Glutamatergic neuron (in vitro differentiated cells): ENCODE data around the gene ACADVL. TPM values are rescaled to one million over a fixed set of nuclear protein-coding genes. Genes with fewer than 3 reads are reported as not detected.
A peak's percentile ranks its signal among the peaks of the same experiment; 100 is the strongest.

Experiments used
- DNase-seq: peaks from one replicate; pipeline ENCODE4 v3.0.0; 2022
- H3K27ac Mint-ChIP-seq: one replicate; pipeline ENCODE4 v1.8.0; 2020; ENCODE audit warnings: mild to moderate bottlenecking, mixed read lengths, inconsistent platforms; ENCODE audit not compliant: unreplicated experiment
- H3K27me3 Mint-ChIP-seq: one replicate; pipeline ENCODE4 v1.8.0; 2020; ENCODE audit warnings: mild to moderate bottlenecking, moderate library complexity, mixed read lengths, inconsistent platforms; ENCODE audit not compliant: unreplicated experiment
- H3K36me3 Mint-ChIP-seq: one replicate; pipeline ENCODE4 v1.8.0; 2020; ENCODE audit warnings: mild to moderate bottlenecking, mixed read lengths, inconsistent platforms; ENCODE audit not compliant: unreplicated experiment
- H3K4me1 Mint-ChIP-seq: one replicate; pipeline ENCODE4 v1.8.0; 2020; ENCODE audit warnings: mild to moderate bottlenecking, low read depth, mixed read lengths, inconsistent platforms; ENCODE audit not compliant: unreplicated experiment
- H3K4me3 Mint-ChIP-seq: one replicate; pipeline ENCODE4 v1.8.0; 2020; ENCODE audit warnings: mild to moderate bottlenecking, mixed read lengths, inconsistent platforms; ENCODE audit not compliant: unreplicated experiment
- H3K9me3 Mint-ChIP-seq: one replicate; pipeline ENCODE4 v1.8.0; 2020; ENCODE audit warnings: mild to moderate bottlenecking, moderate library complexity, mixed read lengths, inconsistent platforms; ENCODE audit not compliant: unreplicated experiment
- microRNA-seq: library from miRNA; unstranded; fragments of <30 nt; microRNA quantifications from one replicate; pipeline ENCODE4, GENCODE V29; 2020; ENCODE audit not compliant: unreplicated experiment
- total RNA-seq: library from RNA; stranded (reverse); fragmentation: NEBNext Ultra II Directional; extraction: Animal tissue kit (Norgen Biotek cat#: 25700); gene quantifications from one replicate; pipeline ENCODE4 v1.2.1, GENCODE V29; 2021; ENCODE audit not compliant: unreplicated experiment
- TF ChIP-seq, protein P1 (sequence below): fragments of 200-600 bp; sonication (generic); IDR thresholded peaks from one replicate; pipeline ENCODE4 v1.5.0; 2021; ENCODE audit not compliant: partially characterized antibody, unreplicated experiment

The ACADVL gene
- total RNA-seq, 1 donor from 2014 or later: 375 TPM

DNA sequence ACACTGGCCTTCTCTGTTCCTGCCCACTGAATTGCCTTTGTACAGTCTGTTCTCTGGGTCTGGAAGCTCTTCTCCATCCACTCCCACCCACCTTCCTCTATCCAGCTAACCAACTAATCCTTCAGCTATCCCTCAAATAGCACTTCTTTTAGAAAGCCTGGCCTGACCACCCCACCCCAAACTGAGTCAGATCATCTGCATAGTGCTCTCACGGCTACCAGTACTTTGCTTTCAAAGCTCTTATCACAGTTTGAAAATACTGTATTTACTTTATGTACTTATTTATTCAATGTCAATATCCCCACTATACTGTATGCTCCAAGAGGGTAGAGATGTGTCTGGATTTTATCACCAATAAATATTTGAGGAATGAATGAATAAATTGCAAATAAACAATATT, 47.0 kb downstream of the ACADVL start:
- Mint-ChIP-seq H3K4me1 (peaks cover 5% of the 10 kb centered on the region), H3K27ac (no peak overlapping the region), H3K9me3 (peaks cover 5% of the 10 kb centered on the region), H3K27me3 (peaks cover 21% of the 10 kb centered on the region), H3K36me3 (peaks cover 4% of the 10 kb centered on the region), H3K4me3 (no peak overlapping the region)
- TF ChIP-seq, protein P1, sequence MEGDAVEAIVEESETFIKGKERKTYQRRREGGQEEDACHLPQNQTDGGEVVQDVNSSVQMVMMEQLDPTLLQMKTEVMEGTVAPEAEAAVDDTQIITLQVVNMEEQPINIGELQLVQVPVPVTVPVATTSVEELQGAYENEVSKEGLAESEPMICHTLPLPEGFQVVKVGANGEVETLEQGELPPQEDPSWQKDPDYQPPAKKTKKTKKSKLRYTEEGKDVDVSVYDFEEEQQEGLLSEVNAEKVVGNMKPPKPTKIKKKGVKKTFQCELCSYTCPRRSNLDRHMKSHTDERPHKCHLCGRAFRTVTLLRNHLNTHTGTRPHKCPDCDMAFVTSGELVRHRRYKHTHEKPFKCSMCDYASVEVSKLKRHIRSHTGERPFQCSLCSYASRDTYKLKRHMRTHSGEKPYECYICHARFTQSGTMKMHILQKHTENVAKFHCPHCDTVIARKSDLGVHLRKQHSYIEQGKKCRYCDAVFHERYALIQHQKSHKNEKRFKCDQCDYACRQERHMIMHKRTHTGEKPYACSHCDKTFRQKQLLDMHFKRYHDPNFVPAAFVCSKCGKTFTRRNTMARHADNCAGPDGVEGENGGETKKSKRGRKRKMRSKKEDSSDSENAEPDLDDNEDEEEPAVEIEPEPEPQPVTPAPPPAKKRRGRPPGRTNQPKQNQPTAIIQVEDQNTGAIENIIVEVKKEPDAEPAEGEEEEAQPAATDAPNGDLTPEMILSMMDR: no peak
- DNase-seq: no peak

Small RNA genes lying within 50 kb of the gene (microRNA-seq; reads per million reads assigned to microRNA genes)
- gene MIR324: 8,679 reads per million, percentile 98 among the genes with 10 or more reads in this experiment

Other genes starting within 250 kb of the ACADVL start
- not detected for gene ALOX12, start 223.9 kb upstream of the ACADVL start, total RNA-seq
- 179 TPM for gene RNASEK, start 207.3 kb upstream of the ACADVL start, total RNA-seq
- gene BCL6B, start 196.9 kb upstream of the ACADVL start, total RNA-seq: not detected
- 2.9 TPM for gene SLC16A13, start 183.9 kb upstream of the ACADVL start, total RNA-seq
- gene SLC16A11, start 175.8 kb upstream of the ACADVL start, total RNA-seq: 0.54 TPM
- not detected for gene CLEC10A, start 139.7 kb upstream of the ACADVL start, total RNA-seq
- not detected for gene ASGR2, start 105.1 kb upstream of the ACADVL start, total RNA-seq
- 29.0 TPM for gene ASGR1, start 40.6 kb upstream of the ACADVL start, total RNA-seq
- gene DLG4, start 102 bp upstream of the ACADVL start, total RNA-seq: 157 TPM
- gene DVL2, start 14.6 kb downstream of the ACADVL start, total RNA-seq: 79.1 TPM
- gene PHF23, start 19.5 kb downstream of the ACADVL start, total RNA-seq: 72.3 TPM
- 908 TPM for gene GABARAP, start 22.5 kb downstream of the ACADVL start, total RNA-seq
- gene CTDNEP1, start 31.8 kb downstream of the ACADVL start, total RNA-seq: 185 TPM
- gene ELP5, start 32.3 kb downstream of the ACADVL start, total RNA-seq: 34.1 TPM
- gene CLDN7, start 42.5 kb downstream of the ACADVL start, total RNA-seq: 0.44 TPM
- 0.42 TPM for gene SLC2A4, start 61.8 kb downstream of the ACADVL start, total RNA-seq
- gene YBX2, start 74.7 kb downstream of the ACADVL start, total RNA-seq: 1.3 TPM
- gene EIF5A, start 87.7 kb downstream of the ACADVL start, total RNA-seq: 347 TPM
- 98.3 TPM for gene GPS2, start 95.4 kb downstream of the ACADVL start, total RNA-seq
- gene NEURL4, start 109.4 kb downstream of the ACADVL start, total RNA-seq: 97.6 TPM
- gene ACAP1, start 116.6 kb downstream of the ACADVL start, total RNA-seq: not detected
- gene KCTD11, start 132.2 kb downstream of the ACADVL start, total RNA-seq: 2.2 TPM
- not detected for gene TMEM95, start 135.2 kb downstream of the ACADVL start, total RNA-seq
- 0.34 TPM for gene TNK1, start 161.2 kb downstream of the ACADVL start, total RNA-seq
- 78.1 TPM for gene PLSCR3, start 174.6 kb downstream of the ACADVL start, total RNA-seq
- 51.6 TPM for gene TMEM256, start 184.2 kb downstream of the ACADVL start, total RNA-seq
- gene NLGN2, start 187.9 kb downstream of the ACADVL start, total RNA-seq: 90.8 TPM
- gene SPEM1, start 200.4 kb downstream of the ACADVL start, total RNA-seq: not detected
- gene SPEM2, start 205.7 kb downstream of the ACADVL start, total RNA-seq: not detected
- gene SPEM3, start 208.9 kb downstream of the ACADVL start, total RNA-seq: not detected
- gene TMEM102, start 215.5 kb downstream of the ACADVL start, total RNA-seq: 0.42 TPM
- gene FGF11, start 219.6 kb downstream of the ACADVL start, total RNA-seq: 4.8 TPM
- 16.4 TPM for gene CHRNB1, start 225.1 kb downstream of the ACADVL start, total RNA-seq